ENCODE results near the gene LMAN2L. TPM values are rescaled to one million over a fixed set of nuclear protein-coding genes. Genes with fewer than 3 reads are reported as not detected.

Gene LMAN2L
- total and polyA plus RNA-seq, 2 of the 8 experiments (the other 6 are each of a cell fraction or from before 2014, with no cell fraction given) = 14.3 to 17.6 TPM

DNA sequence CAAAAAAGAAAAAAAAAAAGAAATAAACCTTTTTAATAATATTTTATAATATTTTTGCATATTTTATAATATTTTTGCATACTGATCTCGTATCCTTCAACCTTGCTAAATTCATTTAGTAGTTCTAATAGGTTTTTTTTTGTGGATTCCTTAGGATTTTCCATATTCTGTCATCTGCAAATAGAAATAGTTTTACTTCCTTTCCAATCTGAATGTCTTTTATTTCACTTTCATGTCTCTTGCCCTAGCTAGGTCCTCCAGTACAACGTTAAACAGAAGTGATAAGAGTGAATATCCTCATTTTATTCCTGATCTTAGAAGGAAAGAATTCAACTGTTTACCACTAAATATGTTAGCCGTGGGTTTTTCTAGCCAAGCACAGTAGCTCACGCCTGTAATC lies 13.7 kb downstream of the LMAN2L start:
- ChIA-PET CTCF (ENCODE audit: partially characterized antibody) (interaction anchor here (0.6 kb wide), 1 partner anchor 132 kb away, joined by 3 read pairs; the partner anchor contains the start of gene ANKRD39), POLR2A (ENCODE audit: partially characterized antibody) (interaction anchor here (1.2 kb wide), 1 partner anchor 14 kb away, joined by 3 read pairs; no protein-coding TSS in a partner anchor)
- Histone ChIP-seq H4K8ac (ENCODE audit: extremely low read depth, insufficient read depth, low read length) (no peak overlapping the region), H3K27ac (ENCODE audit: low read depth, low read length) (no peak overlapping the region), H3K23me2 (ENCODE audit: low read depth, low read length) (no peaks in the 10 kb centered on the region), H2AFZ (ENCODE audit: low read length) (no peak overlapping the region), H3K4me1 (replicated peaks in 1 of 4; ENCODE audit: control insufficient read depth in 3 of 4, insufficient read depth in 4 of 4, low read length in 3 of 4) (no peaks in the 10 kb centered on the region), H4K91ac (replicated peaks; ENCODE audit: insufficient read length, low read length) (no peak overlapping the region), H2BK12ac (ENCODE audit: low read depth, low read length) (no peak overlapping the region), H3K27me3 (replicated peaks in 1 of 4; ENCODE audit: control insufficient read depth in 3 of 4, extremely low read depth in 1 of 4, insufficient read depth in 3 of 4, low read length in 3 of 4) (no peaks in the 10 kb centered on the region), H2BK15ac (ENCODE audit: low read length) (no peak overlapping the region), H3K18ac (ENCODE audit: extremely low read depth, low read length) (no peak overlapping the region), H2BK5ac (ENCODE audit: low read depth, low read length) (no peak overlapping the region), H2AK5ac (ENCODE audit: low read depth, low read length) (no peak overlapping the region), H2BK120ac (replicated peaks; ENCODE audit: low read depth, low read length) (no peak overlapping the region), H3K4ac (replicated peaks; ENCODE audit: insufficient read length, low read depth, low read length) (no peak overlapping the region), H4K5ac (ENCODE audit: insufficient read length, low read depth, low read length) (no peak overlapping the region), H3K4me2 (ENCODE audit: insufficient read depth in 1 of 2, low read depth in 2 of 2, low read length in 2 of 2) (no peak overlapping the region), H2BK20ac (ENCODE audit: low read length) (no peak overlapping the region), H3K14ac (ENCODE audit: insufficient read length) (no peak overlapping the region), H3K79me2 (ENCODE audit: control insufficient read depth in 1 of 2, insufficient read depth in 2 of 2, low read length in 2 of 2) (no peaks in the 10 kb centered on the region), H3K36me3 (ENCODE audit: control insufficient read depth in 2 of 4, insufficient read depth in 4 of 4, low read length in 3 of 4) (peaks cover 4 to 30% (median 23%) of the 10 kb centered on the region in 4 experiments; a peak in 6 of 8 replicates), H3K79me1 (ENCODE audit: low read depth, low read length) (no peaks in the 10 kb centered on the region), H3K56ac (replicated peaks; ENCODE audit: insufficient read length, low read depth, low read length) (no peak overlapping the region), H3K4me3 (ENCODE audit: extremely low read depth in 1 of 4, insufficient read depth in 2 of 4, low read depth in 3 of 4, low read length in 4 of 4) (no peak overlapping the region), H4K20me1 (replicated peaks in 1 of 2; ENCODE audit: control insufficient read depth in 1 of 2, insufficient read depth in 2 of 2, low read length in 2 of 2) (peaks cover 2 to 3% of the 10 kb centered on the region in 2 experiments), H3K9ac (replicated peaks in 1 of 4; ENCODE audit: extremely low read depth in 1 of 4, low read depth in 3 of 4, low read length in 3 of 4) (no peak overlapping the region), H3K23ac (ENCODE audit: insufficient read length) (no peak overlapping the region), H3K9me3 (ENCODE audit: insufficient read depth in 2 of 2, low read depth in 1 of 2, low read length in 1 of 2) (no peaks in the 10 kb centered on the region)
- 93% methylated on average over 4 of the region's 4 CpGs; no CpG with 5 or more reads in 1 of the 2 experiments for WGBS, 2 experiments (ENCODE audit: extremely low coverage in 1 of 2, insufficient coverage in 1 of 2, insufficient read length in 1 of 2, insufficient replicate concordance in 2 of 2, low coverage in 1 of 2, low lambda C conversion rate in 2 of 2, missing lambda C conversion rate in 1 of 2)
- FAIRE-seq (no peak), DNase-seq (ENCODE audit: low read depth in 1 of 2, low spot score in 2 of 2) (no peak)
- TF ChIP-seq, protein P1, sequence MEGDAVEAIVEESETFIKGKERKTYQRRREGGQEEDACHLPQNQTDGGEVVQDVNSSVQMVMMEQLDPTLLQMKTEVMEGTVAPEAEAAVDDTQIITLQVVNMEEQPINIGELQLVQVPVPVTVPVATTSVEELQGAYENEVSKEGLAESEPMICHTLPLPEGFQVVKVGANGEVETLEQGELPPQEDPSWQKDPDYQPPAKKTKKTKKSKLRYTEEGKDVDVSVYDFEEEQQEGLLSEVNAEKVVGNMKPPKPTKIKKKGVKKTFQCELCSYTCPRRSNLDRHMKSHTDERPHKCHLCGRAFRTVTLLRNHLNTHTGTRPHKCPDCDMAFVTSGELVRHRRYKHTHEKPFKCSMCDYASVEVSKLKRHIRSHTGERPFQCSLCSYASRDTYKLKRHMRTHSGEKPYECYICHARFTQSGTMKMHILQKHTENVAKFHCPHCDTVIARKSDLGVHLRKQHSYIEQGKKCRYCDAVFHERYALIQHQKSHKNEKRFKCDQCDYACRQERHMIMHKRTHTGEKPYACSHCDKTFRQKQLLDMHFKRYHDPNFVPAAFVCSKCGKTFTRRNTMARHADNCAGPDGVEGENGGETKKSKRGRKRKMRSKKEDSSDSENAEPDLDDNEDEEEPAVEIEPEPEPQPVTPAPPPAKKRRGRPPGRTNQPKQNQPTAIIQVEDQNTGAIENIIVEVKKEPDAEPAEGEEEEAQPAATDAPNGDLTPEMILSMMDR (IDR thresholded peaks at IDR 0.05; ENCODE audit: control extremely low read depth in 1 of 3, insufficient read depth in 1 of 3, low read depth in 1 of 3, low read length in 3 of 3) = no peak
- no peak for TF ChIP-seq TBP (IDR thresholded peaks at IDR 0.05; ENCODE audit: low read depth, low read length)
- no peak for TF ChIP-seq EZH2 (IDR thresholded peaks at IDR 0.05; ENCODE audit: low read depth, low read length, severe bottlenecking)
- TF ChIP-seq YY1 (IDR thresholded peaks at IDR 0.05; ENCODE audit: low read depth, low read length) = no peak
- no peak for TF ChIP-seq POLR2A (IDR thresholded peaks at IDR 0.05; ENCODE audit: control extremely low read depth in 1 of 2, low read depth in 2 of 2, low read length in 2 of 2)
- no peak for TF ChIP-seq RBBP5 (IDR thresholded peaks at IDR 0.05; ENCODE audit: borderline replicate concordance, low read depth, low read length)
- TF ChIP-seq JUND (IDR thresholded peaks at IDR 0.05; ENCODE audit: low read length) = no peak
- TF ChIP-seq PHF8 (conservative IDR thresholded peaks at IDR 0.05; ENCODE audit: low read depth, low read length) = no peak
- no peak for TF ChIP-seq NANOG (IDR thresholded peaks at IDR 0.05; ENCODE audit: insufficient read depth, low read depth, low read length, poor library complexity, severe bottlenecking)
- TF ChIP-seq RNF2 (IDR thresholded peaks at IDR 0.05; ENCODE audit: borderline replicate concordance, low read depth, low read length, missing control alignments, poor library complexity, severe bottlenecking) = no peak
- TF ChIP-seq ASH2L (IDR thresholded peaks at IDR 0.05; ENCODE audit: low read length) = no peak
- TF ChIP-seq BRCA1 (IDR thresholded peaks at IDR 0.05; ENCODE audit: low read depth, low read length) = no peak

Measured in H1 (cell line).